Activated CD8-positive, alpha-beta memory T cell treated with anti-CD3 and anti-CD28 coated beads for 4 hours (primary cell): ENCODE results near the gene ALK.
"Not testable (repeated sequence)": the region's sequence is repeated elsewhere in the genome, so short reads cannot be mapped to it uniquely, and the experiment has no call there.

ENCODE experiments used
- DNase-seq, 2 donors: peaks; one replicate each; pipeline ENCODE4 v3.0.0-alpha.2; 2020; ENCODE audit warnings: low read depth in 2 of 2

Gene ALK

GRCh38 chr2:29755829-29756228 lies 165.6 kb downstream of the ALK start:
- DNase-seq, result no peak

GRCh38 chr2:29755233-29755632 lies 166.2 kb downstream of the ALK start:
- no peak for DNase-seq

GRCh38 chr2:29753671-29754444 lies 167.5 kb downstream of the ALK start:
- DNase-seq, result no peak

GRCh38 chr2:29751390-29751789 lies 170.0 kb downstream of the ALK start:
- no peak for DNase-seq

- not testable (repeated sequence) for DNase-seq
Measured at GRCh38 chr2:29750463-29750862, 170.9 kb downstream of the ALK start.

GRCh38 chr2:29749843-29750242 lies 171.5 kb downstream of the ALK start:
- no peak for DNase-seq

GRCh38 chr2:29749041-29749440 lies 172.3 kb downstream of the ALK start:
- no peak for DNase-seq

GRCh38 chr2:29747786-29748470 lies 173.5 kb downstream of the ALK start:
- DNase-seq, result no peak

GRCh38 chr2:29744976-29745375 lies 176.4 kb downstream of the ALK start:
- no peak for DNase-seq

GRCh38 chr2:29743516-29743915 lies 177.9 kb downstream of the ALK start:
- no peak for DNase-seq

- no peak for DNase-seq
Measured at GRCh38 chr2:29742656-29743055, 178.7 kb downstream of the ALK start.

GRCh38 chr2:29741132-29741531 lies 180.3 kb downstream of the ALK start:
- DNase-seq, result no peak

GRCh38 chr2:29733965-29734364 lies 187.4 kb downstream of the ALK start:
- DNase-seq, result no peak

GRCh38 chr2:29733213-29733612 lies 188.2 kb downstream of the ALK start:
- no peak for DNase-seq

- DNase-seq, result no peak
Measured at GRCh38 chr2:29731948-29732347, 189.4 kb downstream of the ALK start.

GRCh38 chr2:29729932-29730331 lies 191.5 kb downstream of the ALK start:
- DNase-seq, result no peak

GRCh38 chr2:29729401-29729800 lies 192.0 kb downstream of the ALK start:
- DNase-seq, result no peak

- DNase-seq, result no peak
Measured at GRCh38 chr2:29726976-29727375, 194.4 kb downstream of the ALK start.

GRCh38 chr2:29725610-29726009 lies 195.8 kb downstream of the ALK start:
- no peak for DNase-seq

- DNase-seq, result no peak
Measured at GRCh38 chr2:29724282-29724681, 197.1 kb downstream of the ALK start.

- DNase-seq, result no peak
Measured at GRCh38 chr2:29723255-29724001, 198.0 kb downstream of the ALK start.

GRCh38 chr2:29719639-29720038 lies 201.7 kb downstream of the ALK start:
- DNase-seq, result no peak
